Fibroblast of skin of right biceps (primary cell): ENCODE results near the gene EYA2.
"Not testable (repeated sequence)": the region's sequence is repeated elsewhere in the genome, so short reads cannot be mapped to it uniquely, and the experiment has no call there.

ENCODE experiments used
- DNase-seq: peaks from one replicate; pipeline ENCODE4 v3.0.0-alpha.2; 2013

EYA2 gene

GRCh38 chr20:46959821-46960220, 65.2 kb downstream of the EYA2 start:
- no peak for DNase-seq

GRCh38 chr20:46960536-46960935, 65.9 kb downstream of the EYA2 start:
- DNase-seq: no peak

GRCh38 chr20:46961968-46962367, 67.3 kb downstream of the EYA2 start:
- DNase-seq: not testable (repeated sequence)

- DNase-seq: no peak
These were observed 68.0 kb downstream of the EYA2 start for GRCh38 chr20:46962452-46963195.

DNA sequence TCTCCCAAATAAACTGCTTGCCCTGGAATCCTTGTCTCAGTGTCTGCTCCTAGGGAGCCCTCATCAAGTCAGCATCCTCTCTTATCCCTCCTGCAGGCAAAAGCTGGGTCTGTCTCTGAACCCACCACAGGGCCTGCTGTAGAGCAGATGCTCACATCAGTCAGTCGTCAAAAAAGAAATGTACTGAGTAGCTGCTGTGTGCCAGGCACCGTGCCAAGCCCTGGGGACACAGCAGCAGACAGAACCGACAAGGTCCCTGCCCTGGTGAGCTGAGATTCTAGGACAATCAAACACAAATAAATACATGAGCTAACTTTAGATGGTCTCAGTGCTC, 68.5 kb downstream of the EYA2 start:
- no peak for DNase-seq

- peak; percentile 39 for DNase-seq
These were observed 69.3 kb downstream of the EYA2 start for GRCh38 chr20:46963758-46964617.

- DNase-seq: no peak
These were observed 70.2 kb downstream of the EYA2 start for GRCh38 chr20:46964618-46965455.

DNA sequence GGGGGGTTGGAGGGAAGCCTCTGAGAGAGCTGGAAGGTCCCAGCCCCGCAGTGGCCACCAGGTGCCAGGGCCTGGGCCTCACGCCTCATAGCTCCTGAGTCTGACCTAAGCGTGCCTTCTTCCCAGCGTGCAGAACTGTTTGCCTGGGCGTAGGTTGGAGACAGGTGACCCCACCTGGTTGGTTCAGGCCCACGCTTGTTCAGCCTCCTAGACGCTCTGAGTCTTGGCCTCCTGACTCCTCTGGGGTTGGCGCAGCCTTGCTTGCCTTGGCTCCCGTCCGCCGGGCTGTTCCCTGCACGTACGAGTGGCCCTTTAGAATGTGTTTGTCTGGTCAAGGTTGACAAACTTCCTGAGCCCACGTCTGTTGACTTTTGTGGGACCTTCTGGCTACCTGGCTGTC, 70.8 kb downstream of the EYA2 start:
- DNase-seq: no peak

GRCh38 chr20:46967646-46968045, 73.0 kb downstream of the EYA2 start:
- no peak for DNase-seq

GRCh38 chr20:46970937-46971630, 76.4 kb downstream of the EYA2 start:
- peak; percentile 90 for DNase-seq

DNA sequence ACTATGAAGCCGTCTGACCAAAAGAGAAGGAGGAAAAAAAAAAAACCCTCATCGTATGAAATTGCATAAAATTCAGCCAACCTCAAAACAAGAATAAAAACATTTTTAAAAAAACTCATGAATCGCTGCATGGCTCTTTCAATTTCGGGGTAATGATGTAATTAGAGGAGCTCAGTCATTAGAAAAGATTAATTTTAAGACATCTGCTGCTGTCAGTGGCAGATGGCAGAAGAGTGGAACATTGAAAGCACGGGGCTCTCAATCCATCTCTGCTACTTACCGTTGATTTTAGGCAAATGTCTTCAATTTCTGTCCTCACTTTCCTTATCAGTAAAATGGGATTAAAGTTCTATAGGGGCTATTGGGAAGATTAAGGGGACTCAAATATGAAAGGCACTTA, 79.1 kb downstream of the EYA2 start:
- no peak for DNase-seq

DNA sequence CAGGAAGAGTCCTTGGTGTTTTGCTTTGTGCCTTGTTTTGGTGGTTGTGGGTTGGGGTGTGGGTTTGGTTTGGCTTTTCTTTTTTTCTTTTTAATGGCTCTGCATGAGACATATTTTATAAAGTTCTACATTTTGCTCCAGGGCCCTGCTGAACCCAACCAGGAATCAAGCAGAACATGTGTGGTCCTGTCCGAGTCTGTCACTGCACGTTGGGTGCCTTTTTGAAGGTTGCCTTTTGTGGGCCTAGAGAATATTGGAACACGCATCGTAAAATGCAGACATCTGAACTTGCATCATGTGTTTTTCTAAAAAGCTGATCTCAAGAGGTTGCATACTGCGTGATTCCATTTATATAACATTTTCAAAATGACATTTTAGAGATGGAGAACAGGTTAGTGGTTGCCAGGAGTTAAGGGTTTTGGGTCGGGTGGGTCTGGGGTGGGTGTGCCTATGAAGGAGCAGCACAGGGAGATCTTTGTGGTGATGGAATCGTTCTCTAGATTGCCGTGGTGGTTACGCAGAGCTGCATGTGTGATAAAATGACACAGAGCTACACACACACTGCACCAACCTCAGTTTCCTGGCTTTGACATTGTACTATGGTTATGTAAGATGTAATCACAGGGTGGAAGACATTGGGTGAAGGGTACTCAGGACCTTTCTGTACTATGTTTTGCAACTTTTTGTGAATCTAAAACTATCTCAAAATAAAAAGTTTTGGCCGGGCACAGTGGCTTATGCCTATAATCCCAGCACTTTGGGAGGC, 80.2 kb downstream of the EYA2 start:
- no peak for DNase-seq

GRCh38 chr20:46975976-46976375, 81.3 kb downstream of the EYA2 start:
- no peak for DNase-seq

DNA sequence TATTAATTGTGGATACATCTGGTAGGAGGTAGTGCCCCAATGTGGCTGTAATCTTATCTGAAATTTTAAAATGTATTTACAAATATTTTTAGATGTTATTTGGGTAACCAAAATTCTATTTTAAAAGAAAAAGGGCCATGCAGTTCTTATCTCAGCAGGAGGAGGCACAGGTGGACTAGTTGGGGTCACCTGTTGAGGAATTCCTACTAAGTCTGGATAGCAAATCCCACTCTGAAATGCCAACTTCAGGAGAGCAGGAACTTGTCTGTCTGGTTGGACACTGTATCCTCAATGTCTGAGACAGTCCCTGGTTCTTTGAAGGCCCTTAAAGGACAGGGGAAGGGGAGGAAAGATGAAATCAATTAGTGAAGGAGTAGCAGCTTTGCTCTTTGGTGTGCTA, 82.6 kb downstream of the EYA2 start:
- no peak for DNase-seq

- no peak for DNase-seq
These were observed 83.4 kb downstream of the EYA2 start for GRCh38 chr20:46977909-46978588.

- DNase-seq: peak; percentile 59
These were observed 84.4 kb downstream of the EYA2 start for GRCh38 chr20:46978951-46979491.

GRCh38 chr20:46979603-46980241, 85.1 kb downstream of the EYA2 start:
- no peak for DNase-seq

DNA sequence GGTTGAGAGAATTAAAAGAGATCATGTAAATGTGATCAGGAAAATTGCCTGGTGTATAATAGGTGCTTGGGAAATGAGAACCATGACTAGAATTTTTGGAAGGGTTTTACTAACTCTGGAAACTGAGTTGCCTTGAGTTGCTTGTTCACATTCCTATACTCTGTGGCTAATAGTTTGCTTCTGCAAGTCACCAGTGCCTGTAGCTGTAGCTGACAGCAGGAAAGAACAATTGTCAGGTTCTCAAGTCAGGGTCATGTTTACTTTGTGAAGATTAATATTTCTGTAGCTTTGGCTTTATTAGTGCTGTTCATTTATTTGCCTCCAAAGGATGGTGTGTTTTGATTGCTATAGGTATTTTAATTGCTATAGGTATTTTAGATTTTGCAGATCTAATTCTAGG, 86.5 kb downstream of the EYA2 start:
- no peak for DNase-seq

- DNase-seq: no peak
These were observed 88.8 kb downstream of the EYA2 start for GRCh38 chr20:46983466-46983865.

DNA sequence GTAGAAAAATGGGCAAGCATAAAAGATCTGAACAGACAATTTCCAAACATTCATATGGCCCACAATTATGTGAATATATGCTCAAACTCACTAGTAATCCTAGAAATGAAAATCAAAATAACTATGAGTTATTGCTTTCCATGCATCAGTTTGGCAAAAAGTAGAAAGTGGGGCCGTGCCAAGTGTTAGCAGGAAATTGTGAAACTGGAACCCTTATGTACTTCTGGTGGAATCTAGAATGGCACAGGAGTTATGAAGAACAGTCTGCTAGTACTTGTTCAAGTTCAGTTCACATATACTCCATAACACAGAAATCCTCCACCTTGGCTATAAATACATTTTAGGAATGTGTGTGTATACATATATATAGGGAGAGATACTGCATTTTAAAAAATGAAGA, 89.8 kb downstream of the EYA2 start:
- peak; percentile 41 for DNase-seq

DNA sequence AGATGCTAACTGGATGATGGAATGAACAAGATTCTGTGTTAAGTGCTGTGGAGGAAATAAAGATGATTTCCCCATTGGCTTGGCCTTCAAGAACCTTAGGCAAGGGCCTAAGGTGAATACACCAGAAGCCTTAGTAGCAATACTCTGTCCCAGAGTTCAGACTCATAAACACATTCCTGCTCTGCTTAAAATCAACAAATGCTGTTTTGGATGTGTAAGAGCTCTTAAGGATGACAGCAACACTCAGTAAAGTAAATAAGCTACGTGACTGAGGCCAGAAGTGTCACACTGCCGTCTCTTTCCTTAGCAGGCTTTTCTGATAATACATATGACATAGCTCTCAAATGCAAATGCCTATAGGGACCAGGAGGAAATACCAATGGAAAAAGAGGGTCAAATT, 90.6 kb downstream of the EYA2 start:
- DNase-seq: no peak
